Vagina (tissue), 2 donors: Measurements from ENCODE around the gene PTPRM. TPM values are rescaled to one million over a fixed set of nuclear protein-coding genes. Genes with fewer than 3 reads are reported as not detected.

ENCODE experiments used
- DNase-seq, 2 donors: peaks; one replicate each; pipeline ENCODE4 v3.0.0-alpha.2; 2017; ENCODE audit errors: extremely low spot score in 2 of 2
- H3K27ac ChIP-seq: fragments of 200-600 bp; sonication (generic); one replicate; pipeline ENCODE4 v1.5.1; 2019
- H3K27me3 ChIP-seq: fragments of 200-600 bp; sonication (generic); one replicate; pipeline ENCODE4 v1.5.1; 2019
- H3K36me3 ChIP-seq, 2 donors: fragments of 200-600 bp; sonication (generic); one replicate each; pipeline ENCODE4 v1.5.1; 2017 to 2019
- H3K4me1 ChIP-seq: fragments of 200-600 bp; sonication (generic); one replicate; pipeline ENCODE4 v1.5.1; 2019
- H3K4me3 ChIP-seq, 2 donors: fragments of 200-600 bp; sonication (generic); 1 replicate in 1 of 2; 2 replicates in 1 of 2; pipeline ENCODE4 v1.5.1; 2016 to 2019
- H3K9me3 ChIP-seq: fragments of 200-600 bp; sonication (generic); one replicate; pipeline ENCODE4 v1.5.1; 2019
- CTCF ChIP-seq, 3 experiments: fragments of 450-650 bp in 2 of 3; fragments of 200-600 bp in 1 of 3; sonication (generic) in 1 of 3; IDR thresholded peaks; one replicate each; pipeline ENCODE4 v1.5.1; 2017 to 2019; ENCODE audit warnings: antibody characterized with exemption in 3 of 3, mild to moderate bottlenecking in 2 of 3, moderate library complexity in 2 of 3
- POLR2A ChIP-seq, 2 donors: fragments of 450-650 bp; IDR thresholded peaks; one replicate each; pipeline ENCODE4 v1.6.1; 2017; ENCODE audit warnings: antibody characterized with exemption in 2 of 2, mild to moderate bottlenecking in 2 of 2, moderate library complexity in 2 of 2
- POLR2AphosphoS5 ChIP-seq, 2 donors: sonication (generic); formaldehyde crosslinking; IDR thresholded peaks; one replicate each; pipeline ENCODE4 v1.9.0; 2017; ENCODE audit warnings: antibody characterized with exemption in 2 of 2, mild to moderate bottlenecking in 2 of 2, low read depth in 1 of 2; ENCODE audit not compliant: insufficient read depth in 1 of 2
- intact Hi-C: fragments of 100-400 bp; cut with DNase I; formaldehyde crosslinking; loops from one replicate; pipeline ENCODE4 v1.15.1; 2023
- total RNA-seq: library from RNA; depleted of rRNA; stranded (reverse); fragments of >200 nt; gene quantifications from one replicate; pipeline ENCODE4 v1.2.3, GENCODE V29; 2016

PTPRM gene
- total RNA-seq, 1 donor from 2014 or later = 60.2 TPM

- Histone ChIP-seq H3K27me3 (no peaks in the 10 kb centered on the region), H3K9me3 (no peaks in the 10 kb centered on the region), H3K36me3 (no peaks in the 10 kb centered on the region), H3K4me3 (no peak overlapping the region), H3K27ac (no peak overlapping the region), H3K4me1 (peaks cover 11% of the 10 kb centered on the region)
- no peak for DNase-seq
- TF ChIP-seq POLR2AphosphoS5 (IDR thresholded peaks at IDR 0.05; ENCODE audit: insufficient read depth in 1 of 2, low read depth in 1 of 2) = no peak
- no peak for TF ChIP-seq POLR2A (IDR thresholded peaks at IDR 0.05)
- TF ChIP-seq CTCF (IDR thresholded peaks at IDR 0.05) = no peak
- intact Hi-C loops = no loop called here
Observed at GRCh38 chr18:8177330-8178016, 610.4 kb downstream of the PTPRM start.

- DNase-seq = no peak
- no peaks in the 10 kb centered on the region for H3K9me3 ChIP-seq
- intact Hi-C loops = no loop called here
- H3K27ac ChIP-seq = no peak overlapping the region
- H3K27me3 ChIP-seq = no peaks in the 10 kb centered on the region
- H3K4me3 ChIP-seq = no peak overlapping the region
- H3K4me1 ChIP-seq = no peaks in the 10 kb centered on the region
- no peaks in the 10 kb centered on the region for H3K36me3 ChIP-seq
- TF ChIP-seq POLR2A (IDR thresholded peaks at IDR 0.05) (no peak), POLR2AphosphoS5 (IDR thresholded peaks at IDR 0.05; ENCODE audit: insufficient read depth in 1 of 2, low read depth in 1 of 2) (no peak), CTCF (IDR thresholded peaks at IDR 0.05) (no peak)
Observed at GRCh38 chr18:8186413-8186812, 619.3 kb downstream of the PTPRM start.

DNA sequence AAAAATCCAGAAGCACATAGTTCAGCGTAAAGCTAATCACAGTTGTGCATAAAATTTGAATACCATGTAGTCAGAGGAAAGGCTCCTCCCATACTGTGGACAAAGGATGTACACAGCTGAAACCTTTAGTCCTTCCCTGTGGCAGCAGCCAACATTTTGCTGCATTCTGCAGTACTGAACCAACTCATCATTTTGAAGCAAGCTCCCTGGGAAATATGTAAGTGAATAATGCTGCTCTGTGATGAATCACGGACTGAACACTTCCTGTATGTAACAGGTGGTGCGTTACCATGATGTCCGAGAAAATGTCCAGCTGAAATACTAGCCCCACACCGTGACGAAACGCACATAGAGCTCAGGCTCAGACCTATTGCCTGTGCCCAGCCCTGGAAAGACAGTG lies 621.1 kb downstream of the PTPRM start:
- no peaks in the 10 kb centered on the region for H3K9me3 ChIP-seq
- H3K4me3 ChIP-seq = no peak overlapping the region
- intact Hi-C loops = no loop called here
- TF ChIP-seq CTCF (IDR thresholded peaks at IDR 0.05) (no peak), POLR2AphosphoS5 (IDR thresholded peaks at IDR 0.05; ENCODE audit: insufficient read depth in 1 of 2, low read depth in 1 of 2) (no peak), POLR2A (IDR thresholded peaks at IDR 0.05) (no peak)
- no peaks in the 10 kb centered on the region for H3K27me3 ChIP-seq
- H3K36me3 ChIP-seq = no peaks in the 10 kb centered on the region
- DNase-seq = no peak
- no peak overlapping the region for H3K27ac ChIP-seq
- no peaks in the 10 kb centered on the region for H3K4me1 ChIP-seq

GRCh38 chr18:8190980-8191379 lies 623.9 kb downstream of the PTPRM start:
- Histone ChIP-seq H3K9me3 (no peaks in the 10 kb centered on the region), H3K4me3 (no peak overlapping the region), H3K36me3 (no peaks in the 10 kb centered on the region), H3K27me3 (no peaks in the 10 kb centered on the region), H3K27ac (no peak overlapping the region), H3K4me1 (no peaks in the 10 kb centered on the region)
- no peak for DNase-seq
- intact Hi-C loops = no loop called here
- TF ChIP-seq POLR2AphosphoS5 (IDR thresholded peaks at IDR 0.05; ENCODE audit: insufficient read depth in 1 of 2, low read depth in 1 of 2) (no peak), CTCF (IDR thresholded peaks at IDR 0.05) (no peak), POLR2A (IDR thresholded peaks at IDR 0.05) (no peak)

GRCh38 chr18:8194431-8194830 lies 627.3 kb downstream of the PTPRM start:
- no peaks in the 10 kb centered on the region for H3K9me3 ChIP-seq
- no peaks in the 10 kb centered on the region for H3K27me3 ChIP-seq
- intact Hi-C loops = no loop called here
- no peak for DNase-seq
- no peak for TF ChIP-seq CTCF (IDR thresholded peaks at IDR 0.05)
- TF ChIP-seq POLR2AphosphoS5 (IDR thresholded peaks at IDR 0.05; ENCODE audit: insufficient read depth in 1 of 2, low read depth in 1 of 2) = no peak
- no peak for TF ChIP-seq POLR2A (IDR thresholded peaks at IDR 0.05)
- H3K4me3 ChIP-seq = no peak overlapping the region
- no peaks in the 10 kb centered on the region for H3K4me1 ChIP-seq
- no peaks in the 10 kb centered on the region for H3K36me3 ChIP-seq
- no peak overlapping the region for H3K27ac ChIP-seq
